PC-3 (cell line): ENCODE results near the gene PID1. TPM values are rescaled to one million over a fixed set of nuclear protein-coding genes. Genes with fewer than 3 reads are reported as not detected.

Source experiments
- ATAC-seq: fragments of 200-7000 bp; cut with Tn5 transposase; 2 replicates; pipeline ENCODE4 v1.9.1; 2020; ENCODE audit warnings: mild to moderate bottlenecking, moderate library complexity
- BruUV-seq: library from RNA; stranded (reverse); fragments of 400-500 nt; replicated peaks from 2 replicates; lab custom pipeline; 2021; lab: Mats Ljungman, UMichigan
- CTCF ChIA-PET: fragments of 300-600 bp; sonication (Branson Sonifier 250); formaldehyde crosslinking; loops from one replicate; lab custom pipeline; 2022; ENCODE audit warnings: antibody characterized with exemption; lab: Charles Lee
- POLR2A ChIA-PET: fragments of 300-600 bp; sonication (Branson Sonifier 250); formaldehyde crosslinking; loops from one replicate; lab custom pipeline; 2022; ENCODE audit warnings: antibody characterized with exemption; ENCODE audit not compliant: unreplicated experiment; lab: Charles Lee
- DNase-seq: peaks from one replicate; pipeline ENCODE4 v3.0.0-alpha.2; 2015
- H2AFZ ChIP-seq: fragments of 300-600 bp; sonication (generic); 2 replicates; pipeline ENCODE4 v1.6.0; 2016; ENCODE audit warnings: antibody characterized with exemption, low read length
- H3F3A ChIP-seq: fragments of 300-600 bp; sonication (generic); one replicate; pipeline ENCODE4 v1.6.0; 2017; ENCODE audit warnings: antibody characterized with exemption, low read length, control low read depth, mild to moderate bottlenecking; ENCODE audit not compliant: unreplicated experiment
- H3K27ac ChIP-seq: fragments of 300-600 bp; sonication (generic); 2 replicates; pipeline ENCODE4 v1.5.1; 2016; ENCODE audit warnings: mild to moderate bottlenecking, low read length
- H3K27me3 ChIP-seq: fragments of 300-600 bp; sonication (generic); 2 replicates; pipeline ENCODE4 v1.6.1; 2016; ENCODE audit warnings: low read length, mixed read lengths
- H3K36me3 ChIP-seq: fragments of 300-600 bp; sonication (generic); 2 replicates; pipeline ENCODE4 v1.6.1; 2016; ENCODE audit warnings: low read depth, mixed run types, low read length, mixed read lengths
- H3K4me1 ChIP-seq: fragments of 300-600 bp; sonication (generic); 2 replicates; pipeline ENCODE4 v1.5.1; 2016; ENCODE audit warnings: low read length; ENCODE audit not compliant: insufficient read depth
- H3K4me2 ChIP-seq: fragments of 300-600 bp; sonication (generic); 2 replicates; pipeline ENCODE4 v1.6.0; 2016; ENCODE audit warnings: low read length
- H3K4me3 ChIP-seq: fragments of 300-600 bp; sonication (generic); 2 replicates; pipeline ENCODE4 v1.5.1; 2016; ENCODE audit warnings: mild to moderate bottlenecking, low read length, mixed read lengths
- H3K79me2 ChIP-seq: fragments of 300-600 bp; sonication (generic); 2 replicates; pipeline ENCODE4 v1.6.1; 2017; ENCODE audit warnings: low read length, mixed read lengths
- H3K9ac ChIP-seq: fragments of 300-600 bp; sonication (generic); 2 replicates; pipeline ENCODE4 v1.6.0; 2016; ENCODE audit warnings: mild to moderate bottlenecking, low read length
- H3K9me2 ChIP-seq: fragments of 300-600 bp; sonication (generic); replicated peaks from 2 replicates; pipeline ENCODE4 v1.6.1; 2016; ENCODE audit warnings: mixed run types, low read length, mixed read lengths
- H3K9me3 ChIP-seq: fragments of 300-600 bp; sonication (generic); 2 replicates; pipeline ENCODE4 v1.6.1; 2016; ENCODE audit warnings: low read length, mixed read lengths
- H4K20me1 ChIP-seq: fragments of 300-600 bp; sonication (generic); 2 replicates; pipeline ENCODE4 v1.6.1; 2016; ENCODE audit warnings: low read length, mixed read lengths
- EZH2 ChIP-seq: fragments of 300-600 bp; sonication (generic); IDR thresholded peaks from one replicate; pipeline ENCODE4 v1.6.1; 2017; ENCODE audit warnings: antibody characterized with exemption, mild to moderate bottlenecking, low read length; ENCODE audit not compliant: unreplicated experiment
- EZH2phosphoT487 ChIP-seq: fragments of 300-600 bp; sonication (generic); IDR thresholded peaks from 2 replicates; pipeline ENCODE4 v1.6.1; 2018; ENCODE audit warnings: mild to moderate bottlenecking, antibody characterized with exemption, low read length, borderline replicate concordance
- intact Hi-C: fragments of 100-400 bp; cut with micrococcal nuclease; formaldehyde crosslinking; loops from 2 replicates; pipeline ENCODE4 v1.9.0; 2023
- total RNA-seq: library from RNA; depleted of rRNA; stranded (reverse); fragments of >200 nt; gene quantifications from 2 replicates; pipeline ENCODE4 v1.2.3, GENCODE V29; 2014
- TF ChIP-seq, protein P1 (sequence below): fragments of 300-600 bp; sonication (generic); conservative IDR thresholded peaks from 2 replicates; pipeline ENCODE4 v1.5.1; 2017; ENCODE audit warnings: antibody characterized with exemption, low read depth, mild to moderate bottlenecking, low read length

The PID1 gene
- total RNA-seq, 1 experiment from 2014 or later = 0.84 TPM

DNA sequence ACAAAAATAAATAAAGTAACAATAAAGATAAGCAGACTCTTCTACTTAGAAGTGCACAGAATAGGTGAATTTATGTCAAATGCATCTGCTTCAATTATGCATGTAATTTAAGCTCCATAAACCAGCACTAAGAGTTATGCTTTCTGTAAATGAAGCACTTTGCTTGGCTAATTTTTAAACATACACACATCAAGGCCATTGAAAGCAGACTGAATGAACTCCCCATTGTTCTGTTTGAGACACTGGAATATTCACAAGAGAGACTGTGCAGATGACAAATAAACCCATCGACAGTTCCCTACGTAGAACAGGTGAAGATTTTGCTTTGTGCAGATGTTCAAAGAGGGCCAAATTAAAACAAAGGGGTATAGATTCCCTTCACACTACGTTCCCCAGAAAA is 133.4 kb downstream of the PID1 start:
- Histone ChIP-seq H4K20me1 (no peaks in the 10 kb centered on the region), H3K36me3 (no peaks in the 10 kb centered on the region), H3K4me2 (no peak overlapping the region), H2AFZ (no peak overlapping the region), H3K9me3 (no peaks in the 10 kb centered on the region), H3K27me3 (peaks cover 6% of the 10 kb centered on the region; the same call in 1 of the 2 replicates), H3K4me1 (peaks cover 12% of the 10 kb centered on the region), H3K79me2 (no peaks in the 10 kb centered on the region), H3K4me3 (no peak overlapping the region), H3K9me2 (no peaks in the 10 kb centered on the region), H3K9ac (no peak overlapping the region), H3K27ac (no peak overlapping the region), H3F3A (no peaks in the 10 kb centered on the region)
- TF ChIP-seq, protein P1, sequence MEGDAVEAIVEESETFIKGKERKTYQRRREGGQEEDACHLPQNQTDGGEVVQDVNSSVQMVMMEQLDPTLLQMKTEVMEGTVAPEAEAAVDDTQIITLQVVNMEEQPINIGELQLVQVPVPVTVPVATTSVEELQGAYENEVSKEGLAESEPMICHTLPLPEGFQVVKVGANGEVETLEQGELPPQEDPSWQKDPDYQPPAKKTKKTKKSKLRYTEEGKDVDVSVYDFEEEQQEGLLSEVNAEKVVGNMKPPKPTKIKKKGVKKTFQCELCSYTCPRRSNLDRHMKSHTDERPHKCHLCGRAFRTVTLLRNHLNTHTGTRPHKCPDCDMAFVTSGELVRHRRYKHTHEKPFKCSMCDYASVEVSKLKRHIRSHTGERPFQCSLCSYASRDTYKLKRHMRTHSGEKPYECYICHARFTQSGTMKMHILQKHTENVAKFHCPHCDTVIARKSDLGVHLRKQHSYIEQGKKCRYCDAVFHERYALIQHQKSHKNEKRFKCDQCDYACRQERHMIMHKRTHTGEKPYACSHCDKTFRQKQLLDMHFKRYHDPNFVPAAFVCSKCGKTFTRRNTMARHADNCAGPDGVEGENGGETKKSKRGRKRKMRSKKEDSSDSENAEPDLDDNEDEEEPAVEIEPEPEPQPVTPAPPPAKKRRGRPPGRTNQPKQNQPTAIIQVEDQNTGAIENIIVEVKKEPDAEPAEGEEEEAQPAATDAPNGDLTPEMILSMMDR = no peak
- no peak for TF ChIP-seq EZH2phosphoT487
- no peak for TF ChIP-seq EZH2
- intact Hi-C loops = no loop called here
- no TSS peak for BruUV-seq
- DNase-seq (no peak), ATAC-seq (no peak)
- ChIA-PET CTCF (no interaction called here), POLR2A (no interaction called here)

DNA sequence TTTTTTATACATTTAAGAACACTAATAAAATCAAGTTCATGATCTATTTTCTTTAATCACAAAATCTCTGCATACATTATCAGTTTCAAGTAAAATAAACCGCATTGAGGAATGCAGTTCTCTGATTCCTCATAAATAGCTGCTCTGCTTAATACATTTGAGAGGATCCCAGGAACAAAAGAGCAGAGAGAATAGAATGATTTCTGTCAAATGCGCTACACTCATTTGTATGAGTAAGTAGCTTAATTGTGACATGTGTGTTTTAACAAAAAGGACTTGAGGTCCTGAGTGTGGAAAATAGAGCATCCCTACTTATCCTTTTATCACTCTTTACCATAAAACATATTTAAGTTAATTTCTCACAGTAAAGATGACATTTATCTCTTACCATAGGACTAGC is 134.0 kb downstream of the PID1 start:
- intact Hi-C loops = no loop called here
- no TSS peak for BruUV-seq

More for the DNA sequence above, 134.0 kb downstream of the PID1 start:
- no peak overlapping the region for H3K27ac ChIP-seq
- ATAC-seq = no peak
- no peak for TF ChIP-seq EZH2phosphoT487
- TF ChIP-seq, protein P1 = no peak
- TF ChIP-seq EZH2 = no peak
- no peak overlapping the region for H3K4me3 ChIP-seq
- no peak for DNase-seq
- no peak overlapping the region for H3K9ac ChIP-seq
- no peak overlapping the region for H3K4me2 ChIP-seq
- H3K4me1 ChIP-seq = peaks cover 9% of the 10 kb centered on the region
- H3K36me3 ChIP-seq = no peaks in the 10 kb centered on the region
- no peaks in the 10 kb centered on the region for H3K9me2 ChIP-seq
- no peaks in the 10 kb centered on the region for H4K20me1 ChIP-seq
- no peaks in the 10 kb centered on the region for H3F3A ChIP-seq
- POLR2A ChIA-PET = no interaction called here
- no peak overlapping the region for H2AFZ ChIP-seq
- no peaks in the 10 kb centered on the region for H3K9me3 ChIP-seq
- CTCF ChIA-PET = no interaction called here
- H3K79me2 ChIP-seq = no peaks in the 10 kb centered on the region
- peaks cover 6% of the 10 kb centered on the region; the same call in 1 of the 2 replicates for H3K27me3 ChIP-seq
